GM21737 (cell line): ENCODE results near the gene FOXM1.
A peak's percentile ranks its signal among the peaks of the same experiment; 100 is the strongest.

Experiments used
- ATAC-seq: cut with Tn5 transposase; IDR thresholded peaks from one replicate; pipeline ENCODE4 v1.9.1; 2021; ENCODE audit warnings: mild to moderate bottlenecking, moderate library complexity; ENCODE audit not compliant: unreplicated experiment

Gene FOXM1

GRCh38 chr12:2877047-2877952 lies at the start of gene FOXM1, which contains the start of gene RHNO1:
TSS of gene FOXM1 (minus strand) at chr12:2877174. CDS start at chr12:2874478, 2,696 bp downstream.
TSS of gene RHNO1 (plus strand) at chr12:2877223. CDS start at chr12:2885367, 8,144 bp downstream.
- ATAC-seq = peak; percentile 74

GRCh38 chr12:2925322-2925995 lies 48.5 kb upstream of the FOXM1 start:
- ATAC-seq = no peak

- ATAC-seq = no peak
These were observed 47.0 kb upstream of the FOXM1 start for GRCh38 chr12:2924019-2924418.

GRCh38 chr12:2923057-2923456 lies 46.1 kb upstream of the FOXM1 start:
- no peak for ATAC-seq

- ATAC-seq = no peak
These were observed 45.4 kb upstream of the FOXM1 start for GRCh38 chr12:2922329-2922728.

- no peak for ATAC-seq
These were observed 42.3 kb upstream of the FOXM1 start for GRCh38 chr12:2919249-2919648.

- no peak for ATAC-seq
These were observed 35.2 kb upstream of the FOXM1 start for GRCh38 chr12:2912216-2912575.

- ATAC-seq = no peak
These were observed 27.3 kb upstream of the FOXM1 start for GRCh38 chr12:2904260-2904659.

GRCh38 chr12:2902272-2902880 lies 25.4 kb upstream of the FOXM1 start:
- ATAC-seq = no peak

- ATAC-seq = no peak
These were observed 23.7 kb upstream of the FOXM1 start for GRCh38 chr12:2900642-2901041.

- no peak for ATAC-seq
These were observed 20.4 kb upstream of the FOXM1 start for GRCh38 chr12:2897418-2897817.

- no peak for ATAC-seq
These were observed 18.5 kb upstream of the FOXM1 start for GRCh38 chr12:2895511-2895910.

GRCh38 chr12:2895051-2895451 lies 18.1 kb upstream of the FOXM1 start:
- no peak for ATAC-seq

GRCh38 chr12:2893007-2893406 lies 16.0 kb upstream of the FOXM1 start:
- no peak for ATAC-seq

- no peak for ATAC-seq
These were observed 15.3 kb upstream of the FOXM1 start for GRCh38 chr12:2892246-2892645.

- peak; percentile 21 for ATAC-seq
These were observed 14.5 kb upstream of the FOXM1 start for GRCh38 chr12:2891240-2892053.

- ATAC-seq = peak; percentile 94
These were observed 13.6 kb upstream of the FOXM1 start, which contains the start of gene TULP3 for GRCh38 chr12:2890388-2891239. TSS of gene TULP3 (plus strand) at chr12:2890891. CDS start at chr12:2890948, 57 bp downstream.

- peak; percentile 2 for ATAC-seq
These were observed 13.0 kb upstream of the FOXM1 start for GRCh38 chr12:2890001-2890387.

GRCh38 chr12:2886768-2887450 lies 9.9 kb upstream of the FOXM1 start:
- ATAC-seq = no peak
